K562 (cell line): Measurements from ENCODE around the gene PRSS56. TPM values are rescaled to one million over a fixed set of nuclear protein-coding genes. Genes with fewer than 3 reads are reported as not detected.

ENCODE experiments used
- ELK1 ChIP-seq: sonication (generic); formaldehyde crosslinking; IDR thresholded peaks from 2 replicates; pipeline ENCODE4 v1.8.1; 2022; ENCODE audit warnings: missing genetic modification reagents
- HDAC8 ChIP-seq: fragments of 450-650 bp; IDR thresholded peaks from 2 replicates; pipeline ENCODE4 v1.6.1; 2016; ENCODE audit warnings: mild to moderate bottlenecking, missing genetic modification characterization, moderate library complexity, missing compliant biosample characterization
- IFI16 ChIP-seq: fragments of 250-450 bp; sonication (Bioruptor Pico); IDR thresholded peaks from 2 replicates; pipeline ENCODE4 v2.1.2; 2022; ENCODE audit warnings: mild to moderate bottlenecking, inconsistent platforms
- LCOR ChIP-seq: sonication (generic); formaldehyde crosslinking; IDR thresholded peaks from 2 replicates; pipeline ENCODE4 v1.8.0; 2022; ENCODE audit warnings: mild to moderate bottlenecking, missing genetic modification reagents
- SETDB1 ChIP-seq: IDR thresholded peaks from one replicate; pipeline ENCODE4 v1.6.1; 2012; ENCODE audit warnings: low read length, control low read depth, inconsistent platforms
- SREBF2 ChIP-seq: sonication (generic); formaldehyde crosslinking; IDR thresholded peaks from 2 replicates; pipeline ENCODE4 v1.4.0; 2020; ENCODE audit warnings: mild to moderate bottlenecking, missing genetic modification reagents
- TRIM25 ChIP-seq: fragments of 450-650 bp; IDR thresholded peaks from 2 replicates; pipeline ENCODE4 v1.7.0; 2016; ENCODE audit warnings: borderline replicate concordance
- ZBTB26 ChIP-seq: fragments of 450-650 bp; formaldehyde crosslinking; IDR thresholded peaks from 2 replicates; pipeline ENCODE4 v1.4.0; 2022; ENCODE audit warnings: missing genetic modification characterization
- ZKSCAN1 ChIP-seq: fragments of 150-350 bp; IDR thresholded peaks from 2 replicates; pipeline ENCODE4 v1.6.1; 2016; ENCODE audit warnings: low read depth, low read length
- ZNF431 ChIP-seq: sonication (generic); formaldehyde crosslinking; IDR thresholded peaks from 2 replicates; pipeline ENCODE4 v1.8.0; 2022; ENCODE audit warnings: mild to moderate bottlenecking, missing genetic modification reagents
- ZNF586 ChIP-seq: fragments of 450-650 bp; formaldehyde crosslinking; conservative IDR thresholded peaks from 2 replicates; pipeline ENCODE4 v1.4.0; 2020; ENCODE audit warnings: mild to moderate bottlenecking, moderate library complexity
- polyA plus RNA-seq, 8 experiments: library from polyadenylated mRNA; depleted of rRNA in 4 of 8; stranded (reverse) in 5 of 8; unstranded in 3 of 8; fragments of >200 nt; fragmentation: Nextera tagmentation in 2 of 8; fragmentation: Illumina TruSeq in 1 of 8; extraction: Ambion mirVana in 2 of 8; extraction: Trizol in 1 of 8; gene quantifications; 2 replicates each; pipeline versions ENCODE4 v1.2.1 to v1.2.3, GENCODE V29; 2011 to 2014; ENCODE audit warnings: inconsistent platforms in 1 of 8, missing spikeins in 1 of 8
- total RNA-seq, 7 experiments: library from RNA; depleted of rRNA in 6 of 7; stranded (reverse); fragments of >200 nt in 6 of 7; fragmentation: Illumina TruSeq in 2 of 7; extraction: Trizol in 2 of 7; gene quantifications; 2 replicates each; pipeline versions ENCODE4 v1.2.1 to v1.2.3, GENCODE V29; 2011 to 2021; ENCODE audit warnings: low replicate concordance in 1 of 7

PRSS56 gene
- total and polyA plus RNA-seq, 9 of the 15 experiments (the other 6 are each of a cell fraction or from before 2014, with no cell fraction given), result not detected

DNA sequence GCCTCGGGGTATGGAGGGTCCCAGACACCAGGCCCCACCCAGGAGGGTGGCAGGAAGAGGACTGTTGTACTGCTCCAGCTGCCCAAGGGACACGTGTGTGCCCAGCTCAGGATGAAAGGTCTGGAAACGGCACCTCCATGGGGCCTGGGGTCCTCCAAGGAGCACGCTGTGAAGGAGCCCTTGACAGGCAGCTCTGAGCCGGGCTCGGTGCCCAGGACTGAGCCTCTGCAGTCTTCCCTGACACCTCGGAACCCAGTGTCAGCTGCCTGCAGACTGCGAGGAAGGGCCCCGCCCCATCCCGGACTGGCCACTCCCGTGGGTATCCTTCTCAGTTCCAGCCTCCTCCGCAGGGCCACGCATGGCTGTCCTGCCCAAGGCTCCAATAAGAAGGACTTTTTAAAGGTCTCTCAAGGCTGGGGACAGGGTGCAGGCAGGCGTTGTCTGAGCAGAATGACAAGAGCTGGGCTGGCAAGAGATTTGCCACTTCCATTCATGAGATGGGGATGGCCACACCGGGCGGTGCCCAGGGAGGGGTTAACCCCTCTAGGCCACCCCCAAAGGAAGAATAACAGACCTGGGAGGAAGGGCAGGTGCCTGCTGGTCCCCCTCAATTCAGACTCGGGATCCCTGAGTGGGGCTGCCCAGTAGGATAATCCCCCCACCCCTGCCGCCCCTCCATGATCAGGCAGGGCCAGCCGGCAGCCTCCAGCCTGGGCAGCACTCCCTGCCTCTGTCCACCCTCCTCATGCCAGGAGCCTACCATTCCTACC is 41.4 kb upstream of the PRSS56 start (continued):
- no peak for TF ChIP-seq ZNF586
- no peak for TF ChIP-seq SREBF2 (CRISPR knock-in tag)
- no peak for TF ChIP-seq LCOR (CRISPR knock-in tag)
- TF ChIP-seq SETDB1, result no peak
- no peak for TF ChIP-seq HDAC8
- no peak for TF ChIP-seq ZBTB26 (CRISPR knock-in tag)
- no peak for TF ChIP-seq ZKSCAN1
- no peak for TF ChIP-seq TRIM25
- TF ChIP-seq ELK1 (CRISPR knock-in tag), result no peak
- no peak for TF ChIP-seq IFI16 (CRISPR knock-in tag)
- no peak for TF ChIP-seq ZNF431 (CRISPR knock-in tag)
- TF ChIP-seq, all 486 proteins: peak for 0
